ENCODE results near the gene MRPL48.

Gene MRPL48

GRCh38 chr11:73914284-73914683, 126.6 kb downstream of the MRPL48 start:
- no peak for TF ChIP-seq CTCF (IDR thresholded peaks at IDR 0.05; ENCODE audit: low read depth, low read length)
- no peak overlapping the region for H3K4me3 ChIP-seq (ENCODE audit: low read depth, low read length)

All from WI38 (cell line).